Lower leg skin (tissue), 3 donors: ENCODE results near the gene ABL1.

Experiments
- CTCF ChIP-seq, 3 donors: fragments of 450-650 bp; IDR thresholded peaks; one replicate each; pipeline ENCODE4 v1.5.1; 2016; ENCODE audit warnings: antibody characterized with exemption in 3 of 3, mild to moderate bottlenecking in 3 of 3, moderate library complexity in 2 of 3
- POLR2A ChIP-seq, 2 donors: fragments of 450-650 bp; IDR thresholded peaks; one replicate each; pipeline ENCODE4 v1.6.1; 2016 to 2017; ENCODE audit warnings: antibody characterized with exemption in 2 of 2, mild to moderate bottlenecking in 1 of 2, moderate library complexity in 1 of 2

DNA sequence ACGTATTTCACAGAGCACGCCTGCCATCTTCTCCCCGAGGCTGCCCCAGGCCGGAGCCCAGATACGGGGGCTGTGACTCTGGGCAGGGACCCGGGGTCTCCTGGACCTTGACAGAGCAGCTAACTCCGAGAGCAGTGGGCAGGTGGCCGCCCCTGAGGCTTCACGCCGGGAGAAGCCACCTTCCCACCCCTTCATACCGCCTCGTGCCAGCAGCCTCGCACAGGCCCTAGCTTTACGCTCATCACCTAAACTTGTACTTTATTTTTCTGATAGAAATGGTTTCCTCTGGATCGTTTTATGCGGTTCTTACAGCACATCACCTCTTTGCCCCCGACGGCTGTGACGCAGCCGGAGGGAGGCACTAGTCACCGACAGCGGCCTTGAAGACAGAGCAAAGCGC is 51.9 kb downstream of the ABL1 start:
- no peak for TF ChIP-seq POLR2A (IDR thresholded peaks at IDR 0.05)
- TF ChIP-seq CTCF (IDR thresholded peaks at IDR 0.05) = no peak
